Measurements from ENCODE around the gene LGALS14. TPM values are rescaled to one million over a fixed set of nuclear protein-coding genes. Genes with fewer than 3 reads are reported as not detected.

LGALS14 gene
- total and polyA plus RNA-seq, 5 experiments from 2014 or later: not detected

GRCh38 chr19:39735688-39736087 lies 31.4 kb downstream of the LGALS14 start:
- peaks cover 0 to 6% (median 0%) of the 10 kb centered on the region in 9 donors for H3K9me3 Mint-ChIP-seq
- no peak for ATAC-seq
- DNase-seq: no peak
- H3K27me3 Mint-ChIP-seq: peaks cover 4 to 21% (median 17%) of the 10 kb centered on the region in 5 donors
- POLR2A ChIA-PET: no interaction called here
- no peak overlapping the region for H3K4me3 Mint-ChIP-seq
- peaks cover 0 to 3% (median 0%) of the 10 kb centered on the region in 4 donors for H3K4me1 Mint-ChIP-seq
- no peak overlapping the region for H3K27ac Mint-ChIP-seq
- H3K36me3 Mint-ChIP-seq: peaks cover 0 to 2% (median 0%) of the 10 kb centered on the region in 3 donors

- H3K27me3 Mint-ChIP-seq: peaks cover 4 to 21% (median 17%) of the 10 kb centered on the region in 5 donors
- peak overlapping the region in 1 of 10 donors; percentile 35 for H3K27ac Mint-ChIP-seq
- peaks cover 0 to 6% (median 0%) of the 10 kb centered on the region in 9 donors for H3K9me3 Mint-ChIP-seq
- ATAC-seq (no peak), DNase-seq (no peak)
- H3K4me1 Mint-ChIP-seq: peaks cover 0 to 3% (median 0%) of the 10 kb centered on the region in 4 donors
- peaks cover 0 to 2% (median 0%) of the 10 kb centered on the region in 3 donors for H3K36me3 Mint-ChIP-seq
- no peak overlapping the region for H3K4me3 Mint-ChIP-seq
- POLR2A ChIA-PET: no interaction called here
Observed at GRCh38 chr19:39736088-39736487, 31.8 kb downstream of the LGALS14 start.

- DNase-seq (no peak), ATAC-seq (no peak)
- H3K4me3 Mint-ChIP-seq: no peak overlapping the region
- POLR2A ChIA-PET: no interaction called here
- H3K27ac Mint-ChIP-seq: peak overlapping the region in 1 of 10 donors; percentile 11
- H3K27me3 Mint-ChIP-seq: peaks cover 4 to 22% (median 21%) of the 10 kb centered on the region in 5 donors
- peaks cover 0 to 3% (median 0%) of the 10 kb centered on the region in 4 donors for H3K4me1 Mint-ChIP-seq
- H3K36me3 Mint-ChIP-seq: peaks cover 0 to 2% (median 0%) of the 10 kb centered on the region in 3 donors
- peaks cover 0 to 3% (median 0%) of the 10 kb centered on the region in 9 donors for H3K9me3 Mint-ChIP-seq
Observed at GRCh38 chr19:39737351-39737750, 33.1 kb downstream of the LGALS14 start.

GRCh38 chr19:39737891-39738290 lies 33.6 kb downstream of the LGALS14 start, which contains the start of gene CLC:
TSS of gene CLC (minus strand) at chr19:39738029. CDS start at chr19:39737952, 77 bp downstream.
- peak within 1 kb of the TSS in 3 of 10 donors; percentile 11 to 35 (median 30) for H3K27ac Mint-ChIP-seq
- POLR2A ChIA-PET: no interaction called here
- H3K36me3 Mint-ChIP-seq: peaks cover 0 to 2% (median 0%) of the 10 kb centered on the region in 3 donors
- peaks cover 0 to 3% (median 0%) of the 10 kb centered on the region in 4 donors for H3K4me1 Mint-ChIP-seq
- DNase-seq (no peak), ATAC-seq (no peak)
- peaks cover 6 to 27% (median 21%) of the 10 kb centered on the region in 5 donors for H3K27me3 Mint-ChIP-seq
- H3K9me3 Mint-ChIP-seq: peaks cover 0 to 3% (median 0%) of the 10 kb centered on the region in 9 donors
- no peak within 1 kb of the TSS for H3K4me3 Mint-ChIP-seq

GRCh38 chr19:39738814-39739213 lies 34.5 kb downstream of the LGALS14 start:
- POLR2A ChIA-PET: no interaction called here
- no peak for DNase-seq
- Mint-ChIP-seq H3K4me1 (peaks cover 0 to 3% (median 0%) of the 10 kb centered on the region in 4 donors), H3K4me3 (no peak overlapping the region), H3K36me3 (no peaks in the 10 kb centered on the region), H3K9me3 (no peaks in the 10 kb centered on the region), H3K27ac (no peak overlapping the region), H3K27me3 (peaks cover 11 to 33% (median 30%) of the 10 kb centered on the region in 5 donors)
- ATAC-seq: no peak

- H3K27me3 Mint-ChIP-seq: peaks cover 16 to 38% (median 33%) of the 10 kb centered on the region in 5 donors
- H3K4me3 Mint-ChIP-seq: no peak overlapping the region
- H3K4me1 Mint-ChIP-seq: peaks cover 0 to 3% (median 0%) of the 10 kb centered on the region in 4 donors
- no peaks in the 10 kb centered on the region for H3K36me3 Mint-ChIP-seq
- no peak for DNase-seq
- H3K27ac Mint-ChIP-seq: no peak overlapping the region
- H3K9me3 Mint-ChIP-seq: no peaks in the 10 kb centered on the region
- no peak for ATAC-seq
- POLR2A ChIA-PET: no interaction called here
Observed at GRCh38 chr19:39740395-39740794, 36.1 kb downstream of the LGALS14 start.

- H3K27ac Mint-ChIP-seq: no peak overlapping the region
- DNase-seq (no peak), ATAC-seq (no peak)
- no peaks in the 10 kb centered on the region for H3K9me3 Mint-ChIP-seq
- POLR2A ChIA-PET: no interaction called here
- H3K4me3 Mint-ChIP-seq: no peak overlapping the region
- peaks cover 21 to 44% (median 40%) of the 10 kb centered on the region in 5 donors for H3K27me3 Mint-ChIP-seq
- H3K4me1 Mint-ChIP-seq: no peaks in the 10 kb centered on the region
- H3K36me3 Mint-ChIP-seq: no peaks in the 10 kb centered on the region
Observed at GRCh38 chr19:39745643-39746042, 41.4 kb downstream of the LGALS14 start.

- DNase-seq (no peak), ATAC-seq (no peak)
- no peaks in the 10 kb centered on the region for H3K36me3 Mint-ChIP-seq
- no peak overlapping the region for H3K27ac Mint-ChIP-seq
- H3K4me1 Mint-ChIP-seq: no peaks in the 10 kb centered on the region
- no peak overlapping the region for H3K4me3 Mint-ChIP-seq
- peaks cover 21 to 52% (median 38%) of the 10 kb centered on the region in 5 donors for H3K27me3 Mint-ChIP-seq
- H3K9me3 Mint-ChIP-seq: no peaks in the 10 kb centered on the region
- POLR2A ChIA-PET: no interaction called here
Observed at GRCh38 chr19:39746836-39747529, 42.7 kb downstream of the LGALS14 start.

- Mint-ChIP-seq H3K9me3 (no peaks in the 10 kb centered on the region), H3K4me3 (no peak overlapping the region), H3K27me3 (peaks cover 12 to 43% (median 23%) of the 10 kb centered on the region in 5 donors), H3K27ac (no peak overlapping the region), H3K36me3 (no peaks in the 10 kb centered on the region), H3K4me1 (no peaks in the 10 kb centered on the region)
- POLR2A ChIA-PET: interaction anchor here (0.7 kb wide), 1 partner anchor 42 kb away, joined by 3 read pairs; no protein-coding TSS in a partner anchor
- no peak for DNase-seq
- no peak for ATAC-seq
Observed at GRCh38 chr19:39749981-39750380, 45.7 kb downstream of the LGALS14 start.

GRCh38 chr19:39752390-39752789 lies 48.1 kb downstream of the LGALS14 start:
- no peak for DNase-seq
- POLR2A ChIA-PET: no interaction called here
- Mint-ChIP-seq H3K9me3 (no peaks in the 10 kb centered on the region), H3K4me1 (no peaks in the 10 kb centered on the region), H3K27ac (no peak overlapping the region), H3K27me3 (peaks cover 7 to 32% (median 21%) of the 10 kb centered on the region in 5 donors), H3K4me3 (no peak overlapping the region), H3K36me3 (no peaks in the 10 kb centered on the region)
- ATAC-seq: no peak

GRCh38 chr19:39752795-39753194 lies 48.5 kb downstream of the LGALS14 start:
- POLR2A ChIA-PET: no interaction called here
- H3K27me3 Mint-ChIP-seq: peaks cover 7 to 31% (median 22%) of the 10 kb centered on the region in 5 donors
- DNase-seq (no peak), ATAC-seq (no peak)
- H3K9me3 Mint-ChIP-seq: no peaks in the 10 kb centered on the region
- H3K27ac Mint-ChIP-seq: no peak overlapping the region
- no peaks in the 10 kb centered on the region for H3K36me3 Mint-ChIP-seq
- H3K4me1 Mint-ChIP-seq: no peaks in the 10 kb centered on the region
- no peak overlapping the region for H3K4me3 Mint-ChIP-seq

- Mint-ChIP-seq H3K27ac (no peak overlapping the region), H3K36me3 (no peaks in the 10 kb centered on the region), H3K4me3 (no peak overlapping the region), H3K4me1 (no peaks in the 10 kb centered on the region), H3K27me3 (peaks cover 7 to 43% (median 32%) of the 10 kb centered on the region in 5 donors), H3K9me3 (no peaks in the 10 kb centered on the region)
- ATAC-seq (no peak), DNase-seq (no peak)
- POLR2A ChIA-PET: no interaction called here
Observed at GRCh38 chr19:39754544-39754943, 50.3 kb downstream of the LGALS14 start.

- Mint-ChIP-seq H3K4me1 (no peaks in the 10 kb centered on the region), H3K36me3 (no peaks in the 10 kb centered on the region), H3K27ac (no peak overlapping the region), H3K4me3 (no peak overlapping the region), H3K9me3 (no peaks in the 10 kb centered on the region), H3K27me3 (peaks cover 7 to 43% (median 32%) of the 10 kb centered on the region in 5 donors)
- POLR2A ChIA-PET: no interaction called here
- no peak for ATAC-seq
- no peak for DNase-seq
Observed at GRCh38 chr19:39754971-39755370, 50.7 kb downstream of the LGALS14 start.

Data from naive thymus-derived CD8-positive, alpha-beta T cell (primary cell).